Measurements from ENCODE around the gene DOCK2.

- TF ChIP-seq POLR2A (IDR thresholded peaks at IDR 0.05) (no peak), CTCF (IDR thresholded peaks at IDR 0.05) (no peak), POLR2AphosphoS5 (IDR thresholded peaks at IDR 0.05) (no peak), EP300 (IDR thresholded peaks at IDR 0.05) (no peak)
Measured at GRCh38 chr5:169592937-169593650, 44.0 kb upstream of the DOCK2 start.
